ENCODE results near the gene AAK1.

Gene AAK1

GRCh38 chr2:69571189-69571588 is 72.3 kb downstream of the AAK1 start:
- H3K27ac ChIP-seq (ENCODE audit: low read depth, low read length) = no peak overlapping the region
- no peaks in the 10 kb centered on the region for H3K4me1 ChIP-seq (ENCODE audit: control insufficient read depth, insufficient read depth, low read length)
- no peak overlapping the region for H3K9ac ChIP-seq (ENCODE audit: low read length)
- H3K27me3 ChIP-seq (ENCODE audit: control insufficient read depth, insufficient read depth, low read length) = no peaks in the 10 kb centered on the region
- H3K4me3 ChIP-seq (ENCODE audit: low read length) = no peak overlapping the region
- no peaks in the 10 kb centered on the region for H3K36me3 ChIP-seq (ENCODE audit: control insufficient read depth, insufficient read depth, low read length)

- no peak overlapping the region for H3K9ac ChIP-seq (ENCODE audit: low read length)
- H3K27ac ChIP-seq (ENCODE audit: low read depth, low read length) = no peak overlapping the region
- H3K4me3 ChIP-seq (ENCODE audit: low read length) = no peak overlapping the region
- no peaks in the 10 kb centered on the region for H3K27me3 ChIP-seq (ENCODE audit: control insufficient read depth, insufficient read depth, low read length)
- H3K4me1 ChIP-seq (ENCODE audit: control insufficient read depth, insufficient read depth, low read length) = no peaks in the 10 kb centered on the region
- no peaks in the 10 kb centered on the region for H3K36me3 ChIP-seq (ENCODE audit: control insufficient read depth, insufficient read depth, low read length)
Observed at GRCh38 chr2:69570474-69570873, 73.1 kb downstream of the AAK1 start.

GRCh38 chr2:69567909-69568300 is 75.6 kb downstream of the AAK1 start:
- H3K36me3 ChIP-seq (ENCODE audit: control insufficient read depth, insufficient read depth, low read length) = no peaks in the 10 kb centered on the region
- H3K4me1 ChIP-seq (ENCODE audit: control insufficient read depth, insufficient read depth, low read length) = no peaks in the 10 kb centered on the region
- H3K4me3 ChIP-seq (ENCODE audit: low read length) = no peak overlapping the region
- H3K27me3 ChIP-seq (ENCODE audit: control insufficient read depth, insufficient read depth, low read length) = no peaks in the 10 kb centered on the region
- no peak overlapping the region for H3K27ac ChIP-seq (ENCODE audit: low read depth, low read length)
- no peak overlapping the region for H3K9ac ChIP-seq (ENCODE audit: low read length)

GRCh38 chr2:69567157-69567908 is 76.2 kb downstream of the AAK1 start:
- Histone ChIP-seq H3K36me3 (ENCODE audit: control insufficient read depth, insufficient read depth, low read length) (no peaks in the 10 kb centered on the region), H3K4me1 (ENCODE audit: control insufficient read depth, insufficient read depth, low read length) (no peaks in the 10 kb centered on the region), H3K27ac (ENCODE audit: low read depth, low read length) (no peak overlapping the region), H3K27me3 (ENCODE audit: control insufficient read depth, insufficient read depth, low read length) (no peaks in the 10 kb centered on the region), H3K9ac (ENCODE audit: low read length) (no peak overlapping the region), H3K4me3 (ENCODE audit: low read length) (no peak overlapping the region)

GRCh38 chr2:69566669-69567068 is 76.9 kb downstream of the AAK1 start:
- Histone ChIP-seq H3K4me3 (ENCODE audit: low read length) (no peak overlapping the region), H3K9ac (ENCODE audit: low read length) (no peak overlapping the region), H3K27ac (ENCODE audit: low read depth, low read length) (no peak overlapping the region), H3K36me3 (ENCODE audit: control insufficient read depth, insufficient read depth, low read length) (no peaks in the 10 kb centered on the region), H3K27me3 (ENCODE audit: control insufficient read depth, insufficient read depth, low read length) (no peaks in the 10 kb centered on the region), H3K4me1 (ENCODE audit: control insufficient read depth, insufficient read depth, low read length) (no peaks in the 10 kb centered on the region)

- no peak overlapping the region for H3K27ac ChIP-seq (ENCODE audit: low read depth, low read length)
- no peaks in the 10 kb centered on the region for H3K27me3 ChIP-seq (ENCODE audit: control insufficient read depth, insufficient read depth, low read length)
- H3K4me1 ChIP-seq (ENCODE audit: control insufficient read depth, insufficient read depth, low read length) = no peaks in the 10 kb centered on the region
- no peaks in the 10 kb centered on the region for H3K36me3 ChIP-seq (ENCODE audit: control insufficient read depth, insufficient read depth, low read length)
- no peak overlapping the region for H3K4me3 ChIP-seq (ENCODE audit: low read length)
- H3K9ac ChIP-seq (ENCODE audit: low read length) = no peak overlapping the region
Observed at GRCh38 chr2:69565431-69565839, 78.1 kb downstream of the AAK1 start.

GRCh38 chr2:69564604-69565003 is 78.9 kb downstream of the AAK1 start:
- peaks cover 2% of the 10 kb centered on the region for H3K4me1 ChIP-seq (ENCODE audit: control insufficient read depth, insufficient read depth, low read length)
- no peaks in the 10 kb centered on the region for H3K27me3 ChIP-seq (ENCODE audit: control insufficient read depth, insufficient read depth, low read length)
- H3K4me3 ChIP-seq (ENCODE audit: low read length) = no peak overlapping the region
- no peak overlapping the region for H3K9ac ChIP-seq (ENCODE audit: low read length)
- H3K27ac ChIP-seq (ENCODE audit: low read depth, low read length) = no peak overlapping the region
- H3K36me3 ChIP-seq (ENCODE audit: control insufficient read depth, insufficient read depth, low read length) = no peaks in the 10 kb centered on the region

GRCh38 chr2:69563021-69563420 is 80.5 kb downstream of the AAK1 start:
- Histone ChIP-seq H3K4me3 (ENCODE audit: low read length) (no peak overlapping the region), H3K36me3 (ENCODE audit: control insufficient read depth, insufficient read depth, low read length) (no peaks in the 10 kb centered on the region), H3K27me3 (ENCODE audit: control insufficient read depth, insufficient read depth, low read length) (no peaks in the 10 kb centered on the region), H3K4me1 (ENCODE audit: control insufficient read depth, insufficient read depth, low read length) (peaks cover 3% of the 10 kb centered on the region), H3K9ac (ENCODE audit: low read length) (no peak overlapping the region), H3K27ac (ENCODE audit: low read depth, low read length) (no peak overlapping the region)

- no peak overlapping the region for H3K9ac ChIP-seq (ENCODE audit: low read length)
- H3K36me3 ChIP-seq (ENCODE audit: control insufficient read depth, insufficient read depth, low read length) = no peaks in the 10 kb centered on the region
- H3K27ac ChIP-seq (ENCODE audit: low read depth, low read length) = no peak overlapping the region
- H3K4me3 ChIP-seq (ENCODE audit: low read length) = no peak overlapping the region
- no peaks in the 10 kb centered on the region for H3K27me3 ChIP-seq (ENCODE audit: control insufficient read depth, insufficient read depth, low read length)
- peaks cover 3% of the 10 kb centered on the region for H3K4me1 ChIP-seq (ENCODE audit: control insufficient read depth, insufficient read depth, low read length)
Observed at GRCh38 chr2:69561101-69561500, 82.4 kb downstream of the AAK1 start.

GRCh38 chr2:69560147-69560482 is 83.4 kb downstream of the AAK1 start:
- H3K9ac ChIP-seq (ENCODE audit: low read length) = no peak overlapping the region
- no peak overlapping the region for H3K27ac ChIP-seq (ENCODE audit: low read depth, low read length)
- H3K4me3 ChIP-seq (ENCODE audit: low read length) = no peak overlapping the region
- H3K27me3 ChIP-seq (ENCODE audit: control insufficient read depth, insufficient read depth, low read length) = no peaks in the 10 kb centered on the region
- no peaks in the 10 kb centered on the region for H3K36me3 ChIP-seq (ENCODE audit: control insufficient read depth, insufficient read depth, low read length)
- peaks cover 3% of the 10 kb centered on the region for H3K4me1 ChIP-seq (ENCODE audit: control insufficient read depth, insufficient read depth, low read length)

GRCh38 chr2:69559442-69560146 is 83.9 kb downstream of the AAK1 start:
- no peaks in the 10 kb centered on the region for H3K27me3 ChIP-seq (ENCODE audit: control insufficient read depth, insufficient read depth, low read length)
- H3K36me3 ChIP-seq (ENCODE audit: control insufficient read depth, insufficient read depth, low read length) = no peaks in the 10 kb centered on the region
- H3K4me1 ChIP-seq (ENCODE audit: control insufficient read depth, insufficient read depth, low read length) = peaks cover 3% of the 10 kb centered on the region
- H3K9ac ChIP-seq (ENCODE audit: low read length) = no peak overlapping the region
- no peak overlapping the region for H3K27ac ChIP-seq (ENCODE audit: low read depth, low read length)
- no peak overlapping the region for H3K4me3 ChIP-seq (ENCODE audit: low read length)

- no peak overlapping the region for H3K4me3 ChIP-seq (ENCODE audit: low read length)
- peaks cover 3% of the 10 kb centered on the region for H3K4me1 ChIP-seq (ENCODE audit: control insufficient read depth, insufficient read depth, low read length)
- no peaks in the 10 kb centered on the region for H3K36me3 ChIP-seq (ENCODE audit: control insufficient read depth, insufficient read depth, low read length)
- H3K27me3 ChIP-seq (ENCODE audit: control insufficient read depth, insufficient read depth, low read length) = no peaks in the 10 kb centered on the region
- H3K9ac ChIP-seq (ENCODE audit: low read length) = no peak overlapping the region
- H3K27ac ChIP-seq (ENCODE audit: low read depth, low read length) = no peak overlapping the region
Observed at GRCh38 chr2:69556008-69556407, 87.5 kb downstream of the AAK1 start.

- H3K27me3 ChIP-seq (ENCODE audit: control insufficient read depth, insufficient read depth, low read length) = no peaks in the 10 kb centered on the region
- no peak overlapping the region for H3K4me3 ChIP-seq (ENCODE audit: low read length)
- H3K4me1 ChIP-seq (ENCODE audit: control insufficient read depth, insufficient read depth, low read length) = peaks cover 3% of the 10 kb centered on the region
- H3K9ac ChIP-seq (ENCODE audit: low read length) = no peak overlapping the region
- H3K27ac ChIP-seq (ENCODE audit: low read depth, low read length) = no peak overlapping the region
- no peaks in the 10 kb centered on the region for H3K36me3 ChIP-seq (ENCODE audit: control insufficient read depth, insufficient read depth, low read length)
Observed at GRCh38 chr2:69554981-69555380, 88.6 kb downstream of the AAK1 start.

Measured in rectal smooth muscle tissue (tissue), 1 donor.